GM18526 (cell line): ENCODE results near the gene KCNG1.

Experiments
- POLR2A ChIP-seq: IDR thresholded peaks from 3 replicates; pipeline ENCODE4 v1.6.1; 2011; ENCODE audit not compliant: insufficient read length; ENCODE audit errors: extremely low read depth

KCNG1 gene

DNA sequence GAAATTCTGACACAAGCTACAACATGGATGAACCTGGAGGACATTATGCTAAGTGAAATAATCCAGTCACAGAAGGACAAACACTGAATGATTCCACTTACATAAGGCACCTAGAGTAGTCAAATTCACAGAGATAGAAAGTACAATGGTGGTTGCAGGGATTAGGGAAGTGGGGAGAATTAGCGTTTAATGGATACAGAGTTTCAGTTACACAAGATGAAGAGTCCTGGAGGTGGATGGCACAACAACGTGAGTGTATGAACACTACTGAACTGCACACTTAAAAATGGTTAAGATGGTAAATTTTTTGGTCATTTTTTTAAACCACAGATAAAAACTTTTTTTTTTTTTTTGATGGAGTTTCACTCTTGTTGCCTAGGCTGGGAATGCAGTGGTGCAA lies 39.6 kb downstream of the KCNG1 start:
- TF ChIP-seq POLR2A = no peak

DNA sequence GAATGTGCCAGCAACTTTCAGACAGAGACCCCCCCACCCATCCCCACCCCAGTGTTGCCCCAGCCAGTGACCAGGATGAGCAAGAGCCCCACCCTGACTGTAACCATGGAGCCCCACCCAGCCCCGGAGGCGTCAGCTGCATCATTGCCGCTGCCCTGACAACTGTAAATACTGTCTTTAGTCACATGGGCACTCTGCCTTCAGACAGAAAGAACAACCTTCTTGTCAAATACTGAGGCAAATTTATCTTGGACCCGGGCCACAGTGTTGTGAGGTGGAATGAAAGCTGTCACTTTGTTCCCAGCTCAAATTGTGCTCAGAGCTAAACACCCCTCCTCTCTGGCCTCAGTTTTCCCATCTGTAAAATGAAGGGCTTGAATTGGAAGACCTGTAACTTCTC lies 40.5 kb downstream of the KCNG1 start:
- TF ChIP-seq POLR2A = no peak

DNA sequence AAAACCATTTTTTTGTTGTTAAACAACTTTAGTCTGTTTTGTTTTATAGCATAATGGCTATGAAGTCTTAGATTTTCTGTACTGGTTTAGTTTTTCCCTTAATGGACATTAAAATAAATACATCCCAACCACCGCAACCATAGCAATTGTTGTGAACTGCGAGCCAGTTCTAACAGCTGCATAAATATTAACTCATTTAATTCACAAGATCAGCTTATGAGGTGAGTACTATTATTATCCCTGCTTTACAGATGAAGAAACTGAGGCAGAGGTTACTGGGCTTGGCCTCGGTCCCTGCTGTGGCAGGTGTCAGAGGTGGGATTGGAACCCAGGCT lies 41.2 kb downstream of the KCNG1 start:
- no peak for TF ChIP-seq POLR2A

DNA sequence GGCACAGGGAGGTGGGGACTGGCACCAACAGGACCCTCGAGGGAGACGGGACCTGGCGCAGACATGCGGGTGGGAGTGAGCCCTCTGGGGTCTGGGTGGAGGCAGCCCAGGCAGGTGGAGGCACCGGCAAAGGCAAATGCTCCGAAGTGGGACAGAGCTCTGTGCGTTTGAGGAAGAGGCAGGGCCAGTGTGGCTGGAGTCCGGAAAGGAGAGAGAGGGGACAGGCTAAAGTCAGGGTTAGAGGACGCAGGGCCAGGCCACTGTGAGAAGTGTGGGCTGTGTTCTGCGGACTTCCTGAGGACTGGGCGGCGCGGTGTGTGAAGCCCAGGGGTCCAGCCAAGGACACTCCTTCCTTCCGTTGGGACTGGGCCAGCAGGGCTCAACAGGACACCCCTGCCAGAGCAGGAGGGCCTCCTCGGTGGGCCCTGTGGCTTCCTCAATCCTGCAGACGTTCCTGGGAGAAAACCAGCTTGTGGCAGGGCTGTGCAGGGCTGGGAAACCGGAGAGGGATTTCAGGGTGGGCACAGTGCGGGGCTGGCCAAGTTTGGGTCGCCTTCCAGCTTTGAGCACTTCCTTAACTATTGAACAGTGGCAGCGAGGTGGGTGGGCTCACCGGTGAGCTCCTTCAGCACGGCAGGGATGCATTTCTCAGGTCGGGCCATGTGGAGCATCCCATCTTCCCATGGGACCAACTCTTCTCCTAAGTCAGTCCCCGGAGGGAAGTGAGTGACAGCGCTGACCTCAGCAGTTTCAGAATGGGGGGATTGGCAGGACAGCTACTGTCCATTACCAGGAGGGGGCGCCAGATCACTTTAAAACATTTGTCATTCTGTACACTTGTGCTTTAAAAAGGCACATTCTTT lies 41.8 kb downstream of the KCNG1 start:
- TF ChIP-seq POLR2A = no peak

DNA sequence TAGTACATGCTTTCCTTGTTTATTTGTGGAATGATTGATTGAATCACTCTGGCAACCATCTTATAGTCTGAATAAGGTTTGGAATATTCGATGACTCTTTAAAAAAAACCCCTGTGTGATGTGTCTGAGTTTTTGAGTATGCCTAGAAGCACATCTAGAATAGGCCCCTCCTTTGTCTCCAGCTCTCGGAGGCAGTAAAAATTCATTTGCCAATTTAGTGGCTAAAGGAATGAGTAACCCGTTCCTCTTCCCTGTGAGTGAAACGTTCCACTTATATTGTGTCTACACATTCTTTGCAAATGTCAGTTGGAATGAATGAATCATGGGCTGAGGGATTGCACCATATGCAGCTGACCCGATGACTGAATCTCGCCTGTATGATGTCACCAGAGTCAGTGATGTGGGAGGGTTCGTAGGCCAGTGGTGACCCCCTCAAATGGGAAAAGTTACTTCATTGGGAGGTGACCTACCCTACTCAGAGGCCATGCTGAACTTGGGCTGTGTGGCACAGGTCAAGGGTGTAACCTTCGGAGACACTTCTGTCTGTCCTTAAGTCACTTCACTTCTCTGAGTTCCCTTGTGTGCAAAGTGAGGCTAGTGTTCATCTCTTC lies 42.7 kb downstream of the KCNG1 start:
- no peak for TF ChIP-seq POLR2A

DNA sequence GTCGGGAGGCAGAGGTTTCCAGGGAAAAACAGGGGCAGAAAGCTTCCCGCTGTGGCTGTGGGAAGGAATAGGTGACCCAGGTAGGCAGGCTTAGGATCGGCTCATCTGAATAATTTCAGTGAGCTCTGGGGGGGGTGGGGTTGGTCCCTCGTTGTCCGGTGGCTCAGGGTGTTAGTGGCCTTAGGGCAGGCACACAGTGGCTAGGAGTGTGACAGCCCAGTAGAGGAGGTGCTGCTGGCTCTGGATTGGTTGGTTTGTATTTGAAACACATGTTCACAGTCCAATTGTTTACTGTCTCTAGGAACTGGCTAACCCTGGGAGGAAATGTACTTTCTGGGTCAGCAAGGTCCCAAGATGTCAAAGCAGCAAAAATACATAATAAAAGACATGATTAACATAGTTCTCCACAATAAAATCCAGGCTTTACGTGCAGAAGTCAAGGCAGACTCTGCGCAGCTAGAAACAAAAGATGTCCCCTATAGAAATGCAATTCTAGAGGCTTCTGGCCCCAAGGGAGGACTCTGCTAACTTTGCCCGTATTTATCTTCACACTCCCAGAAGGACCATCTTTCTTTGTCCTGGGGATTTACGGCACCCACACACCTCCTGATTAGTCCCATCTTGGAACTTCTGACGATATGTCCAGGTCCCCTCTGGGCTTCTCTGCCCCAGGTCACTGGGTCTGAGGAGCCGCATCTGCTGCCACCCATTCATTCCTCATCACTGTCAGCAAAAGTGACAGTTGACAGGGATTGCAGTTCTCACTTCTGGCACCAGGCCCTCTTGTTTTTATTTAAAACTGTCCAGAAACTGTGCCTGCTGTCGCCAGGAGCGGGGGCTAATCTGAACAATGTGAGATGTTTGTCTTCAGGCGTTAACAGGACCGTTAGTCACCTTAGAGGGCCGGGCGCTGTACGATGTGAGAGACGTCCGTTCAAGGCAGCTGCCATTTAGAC lies 45.6 kb downstream of the KCNG1 start:
- no peak for TF ChIP-seq POLR2A

DNA sequence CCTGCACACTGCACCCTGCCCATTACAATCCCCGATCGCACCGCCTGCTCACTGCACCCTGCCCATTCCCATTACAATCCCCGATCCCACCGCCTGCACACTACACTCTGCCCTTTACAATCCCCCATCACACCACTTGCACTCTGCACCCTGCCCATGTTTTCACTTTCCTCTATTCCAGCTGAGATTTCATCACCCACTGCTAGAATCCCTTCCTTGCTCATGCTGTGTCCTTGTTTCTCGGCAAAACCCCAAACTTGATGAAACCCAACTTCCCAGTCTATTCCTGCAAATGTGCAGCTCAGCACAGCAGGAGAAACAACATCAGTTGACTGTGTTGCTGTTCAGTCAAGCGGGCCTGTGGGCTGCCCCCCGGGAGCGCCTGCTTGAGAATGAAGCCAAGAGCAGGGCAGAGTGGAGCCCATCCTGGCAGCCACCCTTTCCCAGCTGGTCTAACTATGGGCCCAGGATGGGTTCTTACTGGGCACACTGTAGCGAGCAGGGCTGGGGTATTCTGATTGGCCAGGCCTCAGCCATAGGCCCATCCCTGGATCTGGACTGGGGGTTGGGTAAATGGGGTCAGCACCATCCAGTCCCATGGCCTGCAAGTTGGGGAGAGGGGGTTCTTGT lies 47.1 kb downstream of the KCNG1 start:
- no peak for TF ChIP-seq POLR2A

DNA sequence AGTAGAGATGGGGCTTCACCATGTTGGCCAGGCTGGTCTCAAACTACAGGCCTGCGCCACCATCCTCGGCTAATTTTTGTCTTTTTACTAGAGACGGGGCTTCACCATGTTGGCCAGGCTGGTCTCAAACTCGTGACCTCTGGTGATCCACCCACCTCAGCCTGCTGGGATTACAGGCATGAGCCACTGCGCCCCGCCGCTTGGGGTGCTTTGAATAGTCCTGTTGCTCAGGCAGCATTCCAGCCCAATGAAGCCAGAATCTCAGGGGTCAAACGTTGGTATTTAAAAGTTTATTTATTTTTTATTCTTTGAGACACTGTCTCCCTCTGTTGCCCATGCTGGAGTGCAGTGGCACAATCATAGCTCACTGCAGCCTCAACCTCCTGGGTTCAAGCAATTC lies 53.0 kb downstream of the KCNG1 start:
- TF ChIP-seq POLR2A = no peak

DNA sequence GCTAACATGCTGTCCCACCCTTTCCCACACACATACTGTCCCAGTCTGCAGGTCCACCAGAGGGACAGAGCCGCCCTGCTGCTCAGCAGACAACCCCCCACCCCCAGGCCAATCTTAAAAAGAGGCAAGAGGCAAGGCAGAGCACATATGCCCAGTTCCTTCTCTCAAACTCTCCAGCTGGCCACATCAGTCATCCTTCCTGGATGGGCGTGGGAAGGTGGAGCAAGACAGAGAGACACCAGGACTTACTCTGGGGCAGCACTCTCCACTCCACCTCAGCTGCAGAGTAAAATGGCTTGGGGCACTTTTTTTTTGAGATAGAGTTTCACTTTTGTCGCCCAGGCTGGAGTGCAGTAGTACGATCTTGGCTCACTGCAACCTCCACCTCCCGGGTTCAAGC lies 53.5 kb downstream of the KCNG1 start:
- no peak for TF ChIP-seq POLR2A

DNA sequence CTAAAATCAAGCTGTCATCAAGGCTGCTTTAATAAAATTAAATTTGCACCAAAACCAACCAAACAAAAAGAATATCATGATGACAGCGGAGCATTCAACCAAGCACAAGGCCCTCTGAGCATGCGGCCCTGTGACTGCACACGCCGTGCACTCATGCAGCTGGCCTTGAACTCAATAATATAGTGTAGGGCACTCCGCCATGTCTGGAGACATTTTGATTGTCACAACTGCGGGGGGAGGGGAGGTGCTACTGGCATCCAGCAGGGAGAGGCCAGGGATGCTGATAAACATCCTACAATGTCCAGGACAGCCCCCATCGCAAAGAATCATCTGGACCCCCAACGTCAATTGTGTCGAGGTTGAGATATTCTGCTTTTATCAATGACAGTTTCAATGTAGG lies 54.6 kb downstream of the KCNG1 start:
- no peak for TF ChIP-seq POLR2A

DNA sequence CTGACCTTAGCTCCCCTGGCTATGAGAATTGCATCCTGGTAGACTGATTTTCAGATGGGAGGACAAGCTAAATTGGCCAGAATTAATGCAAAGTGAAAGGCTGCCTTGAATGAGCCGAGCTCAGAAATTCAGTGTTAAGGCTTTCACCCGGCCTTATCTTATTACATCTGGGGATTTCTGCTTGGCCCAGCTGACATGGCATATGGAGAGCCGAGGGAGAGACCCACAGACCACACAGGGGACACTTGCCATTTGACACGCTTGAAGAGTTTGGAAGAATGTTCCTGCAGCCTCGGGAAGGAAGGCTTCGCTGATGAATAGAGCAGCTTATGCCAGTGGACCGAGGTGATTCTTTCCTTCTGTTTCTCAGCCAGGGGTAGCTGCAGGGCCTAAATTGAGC lies 55.3 kb downstream of the KCNG1 start:
- TF ChIP-seq POLR2A = no peak

DNA sequence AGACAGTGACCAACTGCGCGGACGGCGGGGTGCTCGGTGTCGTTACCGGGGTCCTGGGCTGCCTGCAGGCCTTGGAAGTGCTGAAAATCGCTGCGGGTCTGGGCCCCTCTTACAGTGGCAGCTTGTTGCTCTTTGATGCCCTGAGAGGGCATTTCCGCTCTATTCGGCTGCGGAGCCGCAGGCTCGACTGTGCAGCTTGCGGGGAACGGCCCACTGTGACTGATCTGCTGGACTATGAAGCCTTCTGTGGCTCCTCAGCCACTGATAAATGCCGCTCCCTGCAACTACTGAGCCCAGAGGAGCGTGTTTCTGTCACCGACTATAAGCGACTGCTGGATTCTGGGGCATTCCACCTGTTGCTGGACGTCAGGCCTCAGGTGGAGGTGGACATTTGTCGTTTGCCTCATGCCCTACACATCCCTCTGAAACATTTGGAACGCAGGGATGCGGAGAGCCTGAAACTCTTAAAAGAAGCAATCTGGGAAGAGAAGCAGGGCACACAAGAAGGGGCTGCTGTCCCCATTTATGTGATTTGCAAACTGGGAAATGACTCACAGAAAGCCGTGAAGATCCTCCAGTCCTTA lies 63.3 kb downstream of the KCNG1 start:
- TF ChIP-seq POLR2A = no peak

DNA sequence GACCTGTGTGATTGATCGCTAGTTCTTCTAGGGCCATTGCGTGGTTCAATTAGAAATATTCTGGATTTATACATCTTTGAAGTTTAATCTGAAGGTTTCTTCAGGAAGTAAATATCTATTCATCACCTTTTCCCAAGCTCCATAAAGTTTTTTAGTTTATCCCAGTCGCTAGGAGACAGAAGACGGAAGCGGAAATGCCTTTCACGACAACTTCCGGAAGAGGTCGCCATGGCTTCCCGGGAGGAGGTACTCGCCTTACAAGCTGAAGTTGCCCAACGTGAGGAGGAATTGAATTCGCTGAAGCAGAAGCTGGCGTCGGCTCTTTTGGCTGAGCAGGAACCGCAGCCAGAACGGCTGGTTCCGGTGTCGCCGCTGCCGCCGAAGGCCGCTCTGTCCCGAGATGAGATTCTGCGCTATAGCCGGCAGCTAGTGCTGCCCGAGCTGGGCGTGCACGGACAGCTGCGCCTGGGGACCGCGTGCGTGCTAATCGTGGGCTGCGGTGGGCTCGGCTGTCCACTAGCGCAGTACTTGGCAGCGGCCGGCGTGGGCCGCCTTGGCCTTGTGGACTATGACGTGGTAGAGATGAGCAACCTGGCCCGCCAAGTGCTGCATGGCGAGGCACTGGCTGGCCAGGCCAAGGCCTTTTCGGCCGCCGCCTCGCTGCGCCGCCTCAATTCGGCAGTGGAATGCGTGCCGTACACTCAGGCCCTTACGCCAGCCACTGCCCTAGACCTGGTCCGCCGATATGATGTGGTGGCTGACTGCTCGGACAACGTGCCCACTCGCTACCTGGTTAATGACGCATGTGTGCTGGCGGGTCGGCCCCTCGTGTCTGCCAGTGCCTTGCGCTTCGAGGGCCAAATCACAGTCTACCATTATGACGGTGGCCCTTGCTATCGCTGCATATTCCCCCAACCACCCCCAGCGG lies 64.0 kb downstream of the KCNG1 start, which contains the start of gene MOCS3:
MOCS3 (plus strand) TSS at position 204 of the 928 bp plus-strand sequence; CDS start at position 229, 25 bp downstream.
- TF ChIP-seq POLR2A = peak; percentile 18
